ENCODE data around the gene HOMER1.

Gene HOMER1

DNA sequence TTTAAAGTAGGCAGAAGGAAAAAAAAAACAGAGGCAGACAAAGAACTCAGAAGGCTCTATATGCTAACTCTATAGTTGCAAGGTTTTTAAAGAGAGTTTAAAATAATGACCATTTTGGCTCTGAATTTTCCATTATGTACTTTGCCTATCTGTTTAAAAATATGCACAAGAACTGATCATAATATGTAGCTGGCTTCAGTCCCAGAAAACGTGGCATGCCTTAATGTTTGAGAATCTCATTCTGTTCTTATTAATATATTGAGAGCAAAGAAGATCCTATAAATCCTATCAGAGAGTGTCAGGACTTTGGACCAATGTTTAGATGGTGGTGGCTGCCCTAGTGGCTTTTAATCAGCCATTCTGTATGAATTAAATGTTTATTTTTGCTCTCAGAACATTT lies 156.5 kb downstream of the HOMER1 start:
- no peak overlapping the region for H3K4me3 Mint-ChIP-seq
- H3K36me3 Mint-ChIP-seq = peaks cover 4% of the 10 kb centered on the region
- no peak overlapping the region for H3K27ac Mint-ChIP-seq
- H3K9me3 Mint-ChIP-seq = no peaks in the 10 kb centered on the region
- peaks cover 3% of the 10 kb centered on the region for H3K27me3 Mint-ChIP-seq
- no peaks in the 10 kb centered on the region for H3K4me1 Mint-ChIP-seq

DNA sequence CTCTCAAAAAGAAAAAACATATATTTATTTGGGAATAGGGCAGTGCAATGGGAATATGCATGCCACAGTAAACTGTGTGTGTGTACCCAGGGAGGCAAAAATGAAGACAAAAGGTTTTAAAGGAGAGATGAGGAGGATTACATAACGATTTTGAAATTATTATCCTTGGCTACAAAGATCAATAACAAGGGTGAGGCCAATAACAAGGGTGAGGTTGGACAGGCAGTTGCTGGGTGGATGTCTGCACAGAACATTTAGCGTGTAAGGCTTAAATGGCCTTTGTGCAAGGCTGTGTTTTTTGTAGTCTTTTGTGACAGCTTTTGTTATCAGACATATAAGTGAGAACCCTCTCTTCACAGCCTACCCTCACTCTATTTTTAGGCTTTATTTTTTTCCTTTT lies 164.1 kb downstream of the HOMER1 start:
- no peak overlapping the region for H3K27ac Mint-ChIP-seq

DNA sequence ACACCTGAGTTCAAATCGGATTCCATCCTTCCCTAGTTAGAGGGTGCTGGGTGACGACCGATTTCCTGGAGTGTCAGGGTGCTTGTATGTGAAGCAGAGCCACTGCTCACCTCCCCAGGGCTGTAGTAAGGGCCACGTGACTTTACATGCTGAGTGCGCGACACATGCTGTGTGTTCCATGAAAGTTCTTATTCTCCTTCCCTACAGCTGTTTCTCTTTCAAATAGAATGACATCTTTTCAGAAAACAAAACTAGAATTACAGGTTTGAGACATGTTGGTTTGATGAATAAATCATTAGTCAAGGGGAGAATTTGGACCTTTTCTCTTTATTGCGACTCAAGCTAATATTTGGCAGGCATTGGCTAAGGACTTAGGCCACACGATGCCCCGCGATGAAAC lies 164.9 kb downstream of the HOMER1 start:
- Mint-ChIP-seq H3K4me3 (no peak overlapping the region), H3K4me1 (no peaks in the 10 kb centered on the region), H3K27ac (no peak overlapping the region), H3K27me3 (no peaks in the 10 kb centered on the region), H3K36me3 (no peaks in the 10 kb centered on the region), H3K9me3 (no peaks in the 10 kb centered on the region)

More for the DNA sequence above, 164.1 kb downstream of the HOMER1 start:
- Mint-ChIP-seq H3K4me3 (no peak overlapping the region), H3K27me3 (no peaks in the 10 kb centered on the region), H3K9me3 (no peaks in the 10 kb centered on the region), H3K4me1 (no peaks in the 10 kb centered on the region), H3K36me3 (no peaks in the 10 kb centered on the region)

DNA sequence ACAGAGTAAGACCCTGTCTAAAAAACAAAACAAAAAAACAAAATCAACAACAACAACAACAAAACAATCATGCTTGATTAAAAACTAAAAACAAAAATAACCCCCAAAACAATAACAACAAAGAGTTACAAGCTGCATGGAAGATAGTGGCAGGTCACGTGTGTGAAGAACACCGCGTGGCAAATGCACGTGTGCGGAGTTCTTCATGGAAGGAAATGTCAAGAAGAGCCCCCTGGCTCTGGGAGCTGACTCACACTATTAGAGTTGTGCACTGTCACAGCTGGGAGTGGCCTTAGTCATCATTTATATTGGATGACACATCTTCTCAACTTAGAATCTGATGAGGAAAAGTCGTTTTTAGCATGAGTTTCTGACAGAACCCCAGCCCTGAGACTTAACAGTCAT lies 167.5 kb downstream of the HOMER1 start:
- Mint-ChIP-seq H3K4me3 (no peak overlapping the region), H3K9me3 (no peaks in the 10 kb centered on the region), H3K4me1 (no peaks in the 10 kb centered on the region), H3K27me3 (peaks cover 2% of the 10 kb centered on the region), H3K36me3 (no peaks in the 10 kb centered on the region), H3K27ac (no peak overlapping the region)

DNA sequence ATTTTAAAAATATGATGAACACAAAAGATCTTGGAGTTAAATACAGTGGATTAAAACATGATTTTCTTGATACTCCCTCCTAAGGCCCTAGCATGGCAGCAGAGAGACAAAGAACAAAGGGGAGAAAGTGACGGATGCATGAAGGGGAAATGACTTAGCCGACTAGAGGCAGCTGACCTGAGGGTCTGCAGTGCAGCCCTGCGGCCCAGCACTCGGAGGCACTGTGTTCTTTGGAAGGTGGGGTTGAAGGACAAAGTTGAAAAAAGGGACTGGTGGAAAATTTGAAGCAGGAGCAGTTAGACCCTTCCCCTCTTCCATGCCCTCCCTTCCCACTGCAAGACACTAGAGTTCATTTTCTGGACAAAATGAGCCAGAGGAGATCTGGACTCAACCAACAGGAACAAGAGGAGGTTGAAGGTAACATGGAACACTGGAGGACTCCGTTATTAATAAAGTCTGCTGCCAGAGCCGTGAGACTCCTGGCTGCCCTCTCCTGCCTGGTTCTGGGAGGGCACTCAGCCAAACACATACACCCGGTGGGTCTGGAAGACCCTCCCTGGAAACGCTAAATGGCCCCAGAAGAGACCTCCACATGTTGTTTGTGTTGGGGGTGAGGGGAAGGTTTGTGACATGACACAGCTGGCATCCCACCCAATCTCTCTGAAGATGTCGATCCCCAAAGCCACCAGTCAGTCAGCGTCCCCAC lies 179.9 kb downstream of the HOMER1 start:
- Mint-ChIP-seq H3K9me3 (no peaks in the 10 kb centered on the region), H3K4me3 (no peak overlapping the region), H3K4me1 (no peaks in the 10 kb centered on the region), H3K27ac (no peak overlapping the region), H3K27me3 (peaks cover 8% of the 10 kb centered on the region), H3K36me3 (peaks cover 3% of the 10 kb centered on the region)

DNA sequence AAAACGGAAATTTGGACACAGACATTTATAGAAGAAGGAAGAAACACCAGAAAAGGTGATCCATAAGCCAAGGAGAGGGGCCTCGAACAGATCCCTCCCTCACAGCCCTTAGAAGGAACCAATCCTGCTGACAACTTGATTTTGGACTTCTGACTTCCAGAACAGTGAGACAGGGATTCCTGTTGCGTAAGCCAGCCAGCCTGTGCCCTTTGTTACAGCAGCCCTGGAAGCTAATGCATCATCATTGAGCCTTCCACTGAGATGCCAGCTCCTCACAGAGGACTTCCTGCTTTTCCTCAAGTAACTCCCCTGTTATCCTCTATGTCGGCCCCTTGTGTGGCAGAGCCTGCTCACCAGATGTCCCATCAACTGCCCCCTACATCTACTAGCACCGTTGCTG lies 183.9 kb downstream of the HOMER1 start:
- Mint-ChIP-seq H3K9me3 (no peaks in the 10 kb centered on the region), H3K27ac (no peak overlapping the region), H3K36me3 (peaks cover 1% of the 10 kb centered on the region), H3K4me1 (no peaks in the 10 kb centered on the region), H3K27me3 (peaks cover 2% of the 10 kb centered on the region), H3K4me3 (no peak overlapping the region)

DNA sequence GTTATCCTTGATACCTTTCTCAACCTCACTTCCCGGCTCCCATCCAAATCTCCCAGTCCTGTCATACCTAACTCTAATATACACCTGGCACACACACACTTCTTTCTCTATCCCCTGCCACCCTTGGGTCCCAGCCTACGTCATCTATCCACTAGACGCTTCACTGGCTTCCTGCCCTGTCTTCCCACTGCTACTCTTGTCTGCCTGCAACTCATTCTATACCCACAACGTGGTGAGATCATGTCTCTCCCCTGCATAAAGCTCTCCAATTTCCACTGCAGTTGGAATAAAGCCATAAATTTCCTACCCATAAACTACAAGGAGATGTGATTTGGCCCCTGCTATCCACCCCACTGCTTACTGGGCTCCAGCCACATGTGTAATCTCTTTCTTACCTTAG lies 184.5 kb downstream of the HOMER1 start:
- Mint-ChIP-seq H3K4me1 (no peaks in the 10 kb centered on the region), H3K27me3 (no peaks in the 10 kb centered on the region), H3K4me3 (no peak overlapping the region), H3K27ac (no peak overlapping the region), H3K36me3 (no peaks in the 10 kb centered on the region), H3K9me3 (no peaks in the 10 kb centered on the region)

Data from activated naive CD4-positive, alpha-beta T cell treated with anti-CD3 and anti-CD28 coated beads, Interleukin-2, amount 50 U/mL, for 24 hours (primary cell).